Measurements from ENCODE around the gene BCAS3.
"Not testable (repeated sequence)": the region's sequence is repeated elsewhere in the genome, so short reads cannot be mapped to it uniquely, and the experiment has no call there.

Gene BCAS3

DNA sequence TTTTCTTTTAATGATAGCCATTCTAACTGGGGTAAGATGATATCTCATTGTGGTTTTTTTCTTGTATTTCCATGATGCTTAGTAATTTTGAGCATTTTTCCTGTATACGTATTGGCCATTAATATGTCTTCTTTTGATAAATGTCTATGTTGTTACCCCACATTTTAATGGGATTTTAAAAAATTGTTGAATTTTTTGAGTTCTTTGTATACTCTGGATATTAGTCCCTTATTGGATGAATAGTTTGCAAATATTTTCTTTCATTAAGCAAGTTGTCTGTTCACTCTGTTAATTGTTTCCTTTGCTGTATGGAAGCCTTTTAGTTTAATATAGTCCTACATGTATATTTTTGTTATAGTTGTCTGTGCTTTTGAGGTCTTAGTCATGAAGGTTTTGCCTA is 79.8 kb downstream of the BCAS3 start:
- H3K4me1 ChIP-seq (ENCODE audit: low read length) = no peaks in the 10 kb centered on the region
- H3K36me3 ChIP-seq (replicated peaks; ENCODE audit: low read depth, low read length) = no peaks in the 10 kb centered on the region
- H3K4me3 ChIP-seq (ENCODE audit: low read length) = no peak overlapping the region
- no peak overlapping the region for H3K27ac ChIP-seq (ENCODE audit: low read length)
- no peaks in the 10 kb centered on the region for H4K20me1 ChIP-seq (ENCODE audit: insufficient read depth, low read length)
- no peaks in the 10 kb centered on the region for H3K27me3 ChIP-seq (ENCODE audit: low read depth, low read length)
- no peak overlapping the region for H3K9ac ChIP-seq (ENCODE audit: low read length)
- H3K79me2 ChIP-seq (ENCODE audit: low read length) = no peaks in the 10 kb centered on the region
- H3K9me3 ChIP-seq (ENCODE audit: insufficient read depth, low read length) = no peaks in the 10 kb centered on the region
- TF ChIP-seq EZH2phosphoT487 (IDR thresholded peaks at IDR 0.05; ENCODE audit: low read depth) = no peak
- TF ChIP-seq, protein P1, sequence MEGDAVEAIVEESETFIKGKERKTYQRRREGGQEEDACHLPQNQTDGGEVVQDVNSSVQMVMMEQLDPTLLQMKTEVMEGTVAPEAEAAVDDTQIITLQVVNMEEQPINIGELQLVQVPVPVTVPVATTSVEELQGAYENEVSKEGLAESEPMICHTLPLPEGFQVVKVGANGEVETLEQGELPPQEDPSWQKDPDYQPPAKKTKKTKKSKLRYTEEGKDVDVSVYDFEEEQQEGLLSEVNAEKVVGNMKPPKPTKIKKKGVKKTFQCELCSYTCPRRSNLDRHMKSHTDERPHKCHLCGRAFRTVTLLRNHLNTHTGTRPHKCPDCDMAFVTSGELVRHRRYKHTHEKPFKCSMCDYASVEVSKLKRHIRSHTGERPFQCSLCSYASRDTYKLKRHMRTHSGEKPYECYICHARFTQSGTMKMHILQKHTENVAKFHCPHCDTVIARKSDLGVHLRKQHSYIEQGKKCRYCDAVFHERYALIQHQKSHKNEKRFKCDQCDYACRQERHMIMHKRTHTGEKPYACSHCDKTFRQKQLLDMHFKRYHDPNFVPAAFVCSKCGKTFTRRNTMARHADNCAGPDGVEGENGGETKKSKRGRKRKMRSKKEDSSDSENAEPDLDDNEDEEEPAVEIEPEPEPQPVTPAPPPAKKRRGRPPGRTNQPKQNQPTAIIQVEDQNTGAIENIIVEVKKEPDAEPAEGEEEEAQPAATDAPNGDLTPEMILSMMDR (IDR thresholded peaks at IDR 0.05; ENCODE audit: low read depth, low read length) = no peak
- H3K4me2 ChIP-seq (ENCODE audit: low read length) = no peak overlapping the region
- H2AFZ ChIP-seq (ENCODE audit: low read depth, low read length) = no peak overlapping the region

DNA sequence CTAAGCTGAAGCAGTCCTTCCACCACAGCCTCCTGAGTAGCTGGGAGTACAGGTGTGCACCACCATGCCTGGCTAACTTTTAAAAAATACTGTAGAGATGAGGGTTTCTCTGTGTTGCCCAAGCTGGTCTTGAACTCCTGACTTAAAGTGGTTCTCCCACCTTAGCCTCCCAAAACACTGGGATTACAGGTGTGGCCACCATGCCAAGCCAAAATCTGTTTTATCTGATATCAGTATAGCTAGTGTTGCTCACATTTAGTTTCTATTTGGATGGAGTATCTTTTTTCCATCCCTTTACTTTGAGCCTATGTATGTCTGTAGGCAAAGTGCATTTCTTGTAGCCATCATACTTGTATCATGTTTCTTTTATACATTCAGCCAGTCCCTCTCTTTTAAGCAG is 82.1 kb downstream of the BCAS3 start:
- H3K4me1 ChIP-seq (ENCODE audit: low read length) = no peaks in the 10 kb centered on the region
- no peaks in the 10 kb centered on the region for H4K20me1 ChIP-seq (ENCODE audit: insufficient read depth, low read length)

DNA sequence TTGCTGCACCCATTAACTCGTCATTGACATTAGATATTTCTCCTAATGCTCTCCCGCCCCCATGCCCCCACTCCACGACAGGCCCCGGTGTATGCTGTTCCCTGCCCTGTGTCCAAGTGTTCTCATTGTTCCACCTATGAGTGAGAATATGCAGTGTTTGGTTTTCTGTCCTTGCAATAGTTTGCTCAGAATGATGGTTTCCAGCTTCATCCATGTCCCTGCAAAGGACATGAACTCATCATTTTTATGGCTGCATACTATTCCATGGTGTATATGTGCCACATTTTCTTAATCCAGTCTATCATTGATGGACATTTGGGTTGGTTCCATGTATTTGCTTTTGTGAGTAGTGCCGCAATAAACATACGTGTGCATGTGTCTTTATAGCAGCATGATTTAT is 83.7 kb downstream of the BCAS3 start:
- H2AFZ ChIP-seq (ENCODE audit: low read depth, low read length); H3K4me3 ChIP-seq (ENCODE audit: low read length); H3K27me3 ChIP-seq (ENCODE audit: low read depth, low read length); H3K4me2 ChIP-seq (ENCODE audit: low read length); H3K36me3 ChIP-seq (replicated peaks; ENCODE audit: low read depth, low read length); H3K9ac ChIP-seq (ENCODE audit: low read length); H3K79me2 ChIP-seq (ENCODE audit: low read length); H3K4me1 ChIP-seq (ENCODE audit: low read length); H3K9me3 ChIP-seq (ENCODE audit: insufficient read depth, low read length); H3K27ac ChIP-seq (ENCODE audit: low read length); H4K20me1 ChIP-seq (ENCODE audit: insufficient read depth, low read length): not testable (repeated sequence)

More for the DNA sequence above, 82.1 kb downstream of the BCAS3 start:
- no peak overlapping the region for H3K4me2 ChIP-seq (ENCODE audit: low read length)
- no peak overlapping the region for H3K9ac ChIP-seq (ENCODE audit: low read length)
- no peaks in the 10 kb centered on the region for H3K79me2 ChIP-seq (ENCODE audit: low read length)
- no peaks in the 10 kb centered on the region for H3K36me3 ChIP-seq (replicated peaks; ENCODE audit: low read depth, low read length)
- no peak overlapping the region for H3K4me3 ChIP-seq (ENCODE audit: low read length)
- TF ChIP-seq, protein P1 (IDR thresholded peaks at IDR 0.05; ENCODE audit: low read depth, low read length) = no peak
- TF ChIP-seq EZH2phosphoT487 (IDR thresholded peaks at IDR 0.05; ENCODE audit: low read depth) = no peak
- no peaks in the 10 kb centered on the region for H3K27me3 ChIP-seq (ENCODE audit: low read depth, low read length)
- H2AFZ ChIP-seq (ENCODE audit: low read depth, low read length) = no peak overlapping the region
- no peak overlapping the region for H3K27ac ChIP-seq (ENCODE audit: low read length)
- no peaks in the 10 kb centered on the region for H3K9me3 ChIP-seq (ENCODE audit: insufficient read depth, low read length)

DNA sequence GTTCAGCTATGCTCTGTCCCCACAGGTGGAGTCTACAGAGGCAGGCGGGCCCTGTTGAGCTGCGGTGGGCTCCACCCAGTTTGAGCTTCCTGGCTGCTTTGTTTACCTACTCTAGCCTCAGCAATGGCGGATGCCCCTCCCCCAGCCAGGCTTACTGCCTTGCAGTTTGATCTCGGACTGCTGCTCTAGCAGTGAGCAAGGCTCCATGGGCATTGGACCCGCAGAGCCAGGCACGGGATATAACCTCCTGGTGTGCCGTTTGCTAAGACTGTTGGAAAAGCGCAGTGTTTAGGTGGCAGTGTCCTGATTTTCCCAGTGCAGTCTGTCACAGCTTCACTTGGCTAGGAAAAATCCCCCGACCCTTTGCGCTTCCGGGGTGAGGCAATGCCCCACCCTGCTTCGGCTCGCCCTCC is 89.1 kb downstream of the BCAS3 start:
- H3K36me3 ChIP-seq (replicated peaks; ENCODE audit: low read depth, low read length) = no peaks in the 10 kb centered on the region
- no peaks in the 10 kb centered on the region for H3K4me1 ChIP-seq (ENCODE audit: low read length)
- H3K9me3 ChIP-seq (ENCODE audit: insufficient read depth, low read length) = no peaks in the 10 kb centered on the region
- H2AFZ ChIP-seq (ENCODE audit: low read depth, low read length) = no peak overlapping the region
- no peak overlapping the region for H3K9ac ChIP-seq (ENCODE audit: low read length)
- TF ChIP-seq EZH2phosphoT487 (IDR thresholded peaks at IDR 0.05; ENCODE audit: low read depth) = no peak
- TF ChIP-seq, protein P1 (IDR thresholded peaks at IDR 0.05; ENCODE audit: low read depth, low read length) = no peak
- H3K79me2 ChIP-seq (ENCODE audit: low read length) = no peaks in the 10 kb centered on the region
- H3K27me3 ChIP-seq (ENCODE audit: low read depth, low read length) = no peaks in the 10 kb centered on the region
- H4K20me1 ChIP-seq (ENCODE audit: insufficient read depth, low read length) = no peaks in the 10 kb centered on the region
- H3K4me3 ChIP-seq (ENCODE audit: low read length) = no peak overlapping the region
- no peak overlapping the region for H3K27ac ChIP-seq (ENCODE audit: low read length)
- H3K4me2 ChIP-seq (ENCODE audit: low read length) = no peak overlapping the region

Data from OCI-LY3 (cell line).